A549 (cell line): ENCODE measurements around the gene ARFGEF2. TPM values are rescaled to one million over a fixed set of nuclear protein-coding genes. Genes with fewer than 3 reads are reported as not detected.
"Not testable (repeated sequence)": the region's sequence is repeated elsewhere in the genome, so short reads cannot be mapped to it uniquely, and the experiment has no call there.

ENCODE experiments used
- ATAC-seq, 2 experiments: fragments of 200-7000 bp in 1 of 2; fragments of >200 bp in 1 of 2; cut with Nextera tagmentation in 1 of 2; cut with Tn5 transposase in 1 of 2; 3 replicates each; pipeline versions ENCODE4 v1.8.0 to v1.9.1; 2018 to 2020; ENCODE audit warnings: mild to moderate bottlenecking in 1 of 2, moderate library complexity in 1 of 2
- CTCF ChIA-PET: fragments of 300-600 bp; sonication (Branson Sonifier 250); formaldehyde crosslinking; extraction: SDS; loops from one replicate; lab custom pipeline; 2021; ENCODE audit warnings: antibody characterized with exemption, inconsistent platforms; lab: Yijun Ruan, JAX
- POLR2A ChIA-PET: fragments of 350-600 bp; formaldehyde crosslinking; extraction: SDS; loops from one replicate; lab custom pipeline; 2021; ENCODE audit warnings: antibody characterized with exemption, inconsistent platforms; lab: Yijun Ruan, JAX
- DNase-seq, 2 experiments: peaks; one replicate each; pipeline versions ENCODE4 v3.0.0 to v3.0.0-alpha.2; 2011 to 2016; ENCODE audit warnings: low read depth in 1 of 2, low spot score in 1 of 2
- FAIRE-seq: peaks from 2 replicates; lab custom pipeline; 2011; peaks lifted over from hg19 to GRCh38; lab: Jason Lieb, UNC
- H3K27ac ChIP-seq, 2 experiments: fragments of >200 bp; sonication (Bioruptor Twin); formaldehyde crosslinking; 3 replicates each; pipeline ENCODE4 v1.5.1; 2016 to 2017
- H3K4me1 ChIP-seq: fragments of >200 bp; sonication (Bioruptor Twin); formaldehyde crosslinking; 3 replicates; pipeline ENCODE4 v1.6.1; 2016
- H3K4me2 ChIP-seq: fragments of >200 bp; sonication (Bioruptor Twin); formaldehyde crosslinking; 3 replicates; pipeline ENCODE4 v1.6.1; 2016
- H3K4me3 ChIP-seq: fragments of >200 bp; sonication (Bioruptor Twin); formaldehyde crosslinking; 3 replicates; pipeline ENCODE4 v1.5.1; 2016
- H3K9me3 ChIP-seq: fragments of >200 bp; sonication (Bioruptor Twin); formaldehyde crosslinking; 3 replicates; pipeline ENCODE4 v1.6.1; 2016
- BCL3 ChIP-seq: fragments of >200 bp; sonication (Bioruptor Twin); formaldehyde crosslinking; IDR thresholded peaks from 3 replicates; pipeline ENCODE4 v1.6.1; 2016
- CBX8 ChIP-seq: fragments of 200-600 bp; sonication (generic); IDR thresholded peaks from 2 replicates; pipeline ENCODE4 v1.6.1; 2016
- FOSB ChIP-seq: fragments of 250-450 bp; sonication (Bioruptor Pico); IDR thresholded peaks from 2 replicates; pipeline ENCODE4 v1.5.0; 2020; ENCODE audit warnings: mild to moderate bottlenecking, moderate library complexity
- HDAC2 ChIP-seq: fragments of 200-600 bp; sonication (generic); IDR thresholded peaks from 2 replicates; pipeline ENCODE4 v1.6.1; 2016
- HES2 ChIP-seq: fragments of >200 bp; sonication (Bioruptor Twin); formaldehyde crosslinking; IDR thresholded peaks from 2 replicates; pipeline ENCODE4 v1.6.1; 2016
- HOXA7 ChIP-seq: fragments of 250-450 bp; sonication (Bioruptor Pico); IDR thresholded peaks from 2 replicates; pipeline ENCODE4 v1.5.0; 2020; ENCODE audit warnings: mild to moderate bottlenecking, moderate library complexity
- JUN ChIP-seq, 2 experiments: fragments of >200 bp; sonication (Bioruptor Twin); formaldehyde crosslinking; IDR thresholded peaks; 2 replicates in 1 of 2; 3 replicates in 1 of 2; pipeline ENCODE4 v1.6.1; 2016 to 2017
- JUNB ChIP-seq: fragments of >200 bp; sonication (Bioruptor Twin); formaldehyde crosslinking; IDR thresholded peaks from 2 replicates; pipeline ENCODE4 v1.6.1; 2016
- MYC ChIP-seq: IDR thresholded peaks from 2 replicates; pipeline ENCODE4 v1.6.1; 2012; ENCODE audit warnings: mild to moderate bottlenecking, inconsistent platforms, low read length, improper control_type of control experiment, borderline replicate concordance
- NR3C1 ChIP-seq: fragments of >200 bp; sonication (Bioruptor Twin); formaldehyde crosslinking; IDR thresholded peaks from 3 replicates; pipeline ENCODE4 v1.6.1; 2017
- PHF8 ChIP-seq: fragments of 200-600 bp; sonication (generic); IDR thresholded peaks from 2 replicates; pipeline ENCODE4 v1.6.1; 2016; ENCODE audit warnings: low read depth, mild to moderate bottlenecking, antibody characterized with exemption, moderate library complexity, borderline replicate concordance
- POLR2A ChIP-seq: IDR thresholded peaks from 2 replicates; pipeline ENCODE4 v1.6.1; 2012; ENCODE audit warnings: mild to moderate bottlenecking, low read length
- RCOR1 ChIP-seq: fragments of 150-350 bp; IDR thresholded peaks from 2 replicates; pipeline ENCODE4 v1.6.1; 2014; ENCODE audit warnings: antibody characterized with exemption, low read length, low read depth
- RFX5 ChIP-seq: fragments of 450-650 bp; IDR thresholded peaks from 2 replicates; pipeline ENCODE4 v1.7.1; 2014; ENCODE audit warnings: antibody characterized with exemption, mild to moderate bottlenecking, moderate library complexity
- ZC3H11A ChIP-seq: fragments of 450-650 bp; IDR thresholded peaks from 2 replicates; pipeline ENCODE4 v1.6.1; 2014; ENCODE audit warnings: antibody characterized with exemption, mild to moderate bottlenecking
- ZFP36 ChIP-seq: fragments of 450-650 bp; IDR thresholded peaks from 2 replicates; pipeline ENCODE4 v1.6.1; 2014; ENCODE audit warnings: borderline replicate concordance; ENCODE audit not compliant: partially characterized antibody
- ZNF302 ChIP-seq: fragments of 250-450 bp; sonication (Bioruptor Pico); IDR thresholded peaks from 2 replicates; pipeline ENCODE4 v1.9.0; 2021; ENCODE audit warnings: inconsistent platforms, mild to moderate bottlenecking, moderate library complexity
- WGBS: methylation state at CpG from one replicate; pipeline ENCODE4 v1.1.6; 2017; ENCODE audit errors: missing lambda C conversion rate; 5-methylcytosine and 5-hydroxymethylcytosine counted together
- polyA plus RNA-seq, 4 experiments: library from polyadenylated mRNA; depleted of rRNA in 3 of 4; stranded (reverse); fragments of >200 nt; fragmentation: RNase III in 1 of 4; extraction: RNeasy Plus Mini Kit Qiagen cat#74134 plus additional on column Dnase treatment in 1 of 4; gene quantifications; 2 replicates in 3 of 4; 3 replicates in 1 of 4; pipeline ENCODE4 v1.2.3, GENCODE V29; 2011 to 2017
- TF ChIP-seq, protein P1 (sequence below): IDR thresholded peaks from 2 replicates; pipeline ENCODE4 v1.6.1; 2012

ARFGEF2 gene
- polyA plus RNA-seq, 2 of the 4 experiments (the other 2 are of a cell fraction): 12.3 to 24.3 TPM

DNA sequence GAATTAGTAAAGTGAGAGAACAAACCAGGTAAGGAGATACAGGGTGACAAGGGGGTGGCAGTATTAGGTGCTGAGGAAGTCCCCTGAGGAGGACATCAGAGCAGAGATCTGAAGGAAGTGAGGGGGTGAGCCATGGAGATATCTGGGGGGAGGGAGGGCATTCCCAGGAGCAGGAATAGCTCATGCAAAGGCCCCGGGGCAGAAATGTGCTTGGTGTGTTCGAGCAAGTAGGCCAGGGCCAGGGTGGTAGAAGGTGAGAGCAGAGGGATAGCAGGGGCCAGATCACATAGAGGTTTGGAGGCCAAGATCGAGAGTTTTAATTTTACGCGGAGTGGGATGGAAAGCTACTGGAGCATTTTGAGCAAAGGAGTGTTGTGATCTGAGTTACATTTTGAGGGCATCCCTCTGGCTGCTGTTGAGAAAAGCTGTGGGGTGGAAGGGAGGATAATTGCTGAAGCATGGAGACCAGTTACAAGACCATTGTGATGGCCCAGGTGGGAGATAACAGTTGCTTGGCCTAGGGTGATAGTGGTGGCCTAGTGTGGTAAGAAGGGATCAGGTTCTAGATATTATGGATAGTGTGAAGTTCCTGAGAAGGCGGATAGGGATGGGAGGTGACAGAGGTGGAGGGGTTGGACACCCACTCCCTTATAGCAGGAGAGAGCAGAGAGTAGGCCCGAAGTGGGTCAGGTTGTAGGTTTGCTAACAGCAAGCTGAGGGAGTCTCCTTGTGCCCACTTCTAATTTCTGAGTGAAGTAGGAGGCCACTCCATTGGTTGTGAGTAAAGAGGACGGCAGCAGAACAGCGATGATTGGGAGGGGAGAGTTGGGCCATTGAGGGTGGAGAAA lies 10.2 kb downstream of the ARFGEF2 start:
- ChIA-PET CTCF (interaction anchor here (0.6 to 3.6 kb wide), 2 partner anchors 59 to 274 kb away, joined by 3 to 8 read pairs; no protein-coding TSS in a partner anchor), POLR2A (no interaction called here)
- Histone ChIP-seq H3K4me2 (no peak overlapping the region), H3K27ac (no peak overlapping the region), H3K4me3 (no peak overlapping the region), H3K9me3 (no peaks in the 10 kb centered on the region), H3K4me1 (no peaks in the 10 kb centered on the region)
- TF ChIP-seq ZC3H11A: no peak
- TF ChIP-seq HES2: no peak
- TF ChIP-seq BCL3: no peak
- no peak for TF ChIP-seq CBX8
- TF ChIP-seq HDAC2: no peak
- no peak for TF ChIP-seq ZFP36
- ATAC-seq (no peak; a peak in 1 of 6 replicates), FAIRE-seq (no peak), DNase-seq (no peak)
- 96% methylated on average over 9 of the region's 9 CpGs for WGBS

DNA sequence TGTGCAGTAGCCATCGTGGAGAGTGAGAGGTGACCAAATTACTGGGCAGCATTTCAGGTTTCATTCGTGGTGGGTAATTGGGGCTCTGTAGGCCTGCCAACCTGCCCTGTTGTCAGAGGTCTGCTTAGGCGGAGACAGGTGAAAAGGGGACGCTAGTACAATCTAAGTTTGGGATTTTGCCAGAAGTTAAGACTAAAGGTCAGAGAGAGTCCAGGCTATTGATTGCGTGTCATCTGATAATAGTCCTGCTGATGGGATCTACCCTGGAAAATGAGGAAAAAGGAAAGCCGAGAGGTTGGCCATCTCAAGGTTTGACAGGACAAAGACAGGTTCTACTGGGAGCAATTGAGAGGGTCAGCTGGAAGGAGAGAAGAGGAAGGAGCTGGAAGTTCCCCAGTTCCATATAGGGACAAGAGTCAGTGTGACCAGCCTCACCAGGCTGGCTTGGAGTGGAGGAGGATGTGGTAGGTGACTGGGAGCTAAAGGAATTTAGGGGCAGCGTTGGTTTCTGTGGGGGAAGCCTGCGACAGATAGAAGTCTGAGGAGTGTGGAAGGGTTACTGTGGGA lies 10.9 kb downstream of the ARFGEF2 start:
- 91% methylated on average over 8 of the region's 8 CpGs for WGBS
- no peak overlapping the region for H3K4me3 ChIP-seq
- POLR2A ChIA-PET: no interaction called here
- no peaks in the 10 kb centered on the region for H3K9me3 ChIP-seq
- ATAC-seq (peak; percentile 17 to 32; a peak in 3 of 6 replicates), DNase-seq (no peak), FAIRE-seq (no peak)
- CTCF ChIA-PET: interaction anchor here (0.6 to 3.6 kb wide), 2 partner anchors 59 to 275 kb away, joined by 3 to 8 read pairs; no protein-coding TSS in a partner anchor
- TF ChIP-seq MYC: no peak
- TF ChIP-seq ZNF302: no peak
- no peak overlapping the region for H3K27ac ChIP-seq
- no peak overlapping the region for H3K4me2 ChIP-seq
- H3K4me1 ChIP-seq: no peaks in the 10 kb centered on the region

DNA sequence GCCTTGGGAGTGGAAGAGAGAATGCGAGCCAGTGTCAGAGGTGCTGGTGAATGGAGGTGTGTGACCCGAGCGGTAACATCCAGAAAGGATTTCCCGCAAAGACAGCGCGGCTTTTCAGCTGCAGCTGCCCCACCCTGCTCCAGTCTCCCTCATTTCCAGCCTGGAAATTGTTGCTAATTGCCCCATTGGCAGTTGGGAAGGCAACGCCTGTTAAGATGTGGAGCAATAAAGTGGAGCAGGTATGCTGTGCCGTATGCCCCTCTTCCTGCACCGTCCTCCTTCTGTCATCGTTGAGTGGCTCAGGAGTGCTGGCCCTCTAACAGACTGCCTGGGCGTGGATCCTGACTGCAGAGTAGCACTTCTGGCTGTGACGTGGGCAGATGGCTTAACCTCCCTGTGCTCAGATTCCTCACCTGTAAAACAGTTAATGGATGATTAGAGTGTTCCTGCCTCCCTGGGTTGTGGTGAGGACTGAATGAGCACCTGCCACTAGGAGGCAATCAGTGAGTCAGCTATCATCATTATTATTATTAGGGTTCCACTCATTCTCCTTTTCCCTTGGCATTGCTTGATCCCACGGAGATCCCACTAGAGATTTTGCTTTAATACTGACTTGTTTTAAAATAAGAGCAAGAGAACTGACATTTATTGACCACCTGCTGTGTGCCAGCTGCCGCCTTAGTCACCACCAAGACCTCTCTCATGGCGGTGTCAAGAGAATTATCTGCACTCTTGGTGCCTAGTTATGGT lies 11.7 kb downstream of the ARFGEF2 start:
- DNase-seq (no peak), FAIRE-seq (no peak)

DNA sequence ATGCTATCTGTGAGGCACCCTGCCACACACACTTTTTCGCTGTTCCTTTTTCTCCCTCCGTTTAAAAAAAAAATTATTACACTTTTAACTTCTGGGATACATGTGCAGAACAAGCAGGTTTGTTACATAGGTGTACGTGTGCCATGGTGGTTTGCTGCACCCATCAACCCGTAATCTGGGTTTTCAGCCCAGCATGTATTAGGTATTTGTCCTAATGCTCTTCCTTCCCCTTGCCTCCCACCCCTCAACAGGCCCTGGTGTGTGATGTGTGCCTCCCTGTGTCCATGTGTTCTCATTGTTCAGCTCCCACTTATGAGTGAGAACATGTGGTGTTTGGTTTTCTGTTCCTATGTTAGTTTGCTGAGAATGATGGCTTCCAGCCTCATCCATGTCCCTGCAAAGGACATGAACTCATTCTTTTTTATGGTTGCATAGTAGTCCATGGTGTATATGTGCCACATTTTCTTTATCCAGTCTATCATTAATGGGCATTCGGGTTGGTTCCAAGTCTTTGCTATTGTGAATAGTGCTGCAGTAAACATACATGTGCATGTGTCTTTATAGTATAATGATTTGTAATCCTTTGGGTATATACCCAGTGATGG lies 12.9 kb downstream of the ARFGEF2 start:
- H3K27ac ChIP-seq, FAIRE-seq, H3K4me1 ChIP-seq, H3K4me3 ChIP-seq, H3K9me3 ChIP-seq, H3K4me2 ChIP-seq, ATAC-seq, DNase-seq: not testable (repeated sequence)
- CTCF ChIA-PET: interaction anchor here (0.7 kb wide), 1 partner anchor 10 kb away, joined by 4 read pairs; no protein-coding TSS in a partner anchor
- POLR2A ChIA-PET: interaction anchor here (0.6 kb wide), 2 partner anchors 278 to 305 kb away, joined by 3 to 6 read pairs; no protein-coding TSS in a partner anchor
- WGBS: 89% methylated on average over 5 of the region's 5 CpGs

More for the DNA sequence above, 11.7 kb downstream of the ARFGEF2 start:
- WGBS: 90% methylated on average over 15 of the region's 15 CpGs
- Histone ChIP-seq H3K4me3 (no peak overlapping the region), H3K9me3 (no peaks in the 10 kb centered on the region), H3K4me1 (no peaks in the 10 kb centered on the region), H3K27ac (no peak overlapping the region), H3K4me2 (no peak overlapping the region)
- TF ChIP-seq FOSB (CRISPR knock-in tag) (no peak), HOXA7 (CRISPR knock-in tag) (no peak), POLR2A (no peak), NR3C1 (no peak), RFX5 (no peak), JUNB (no peak), JUN (IDR thresholded peaks at IDR 0.05) (no peak), PHF8 (no peak), RCOR1 (no peak)
- TF ChIP-seq, protein P1, sequence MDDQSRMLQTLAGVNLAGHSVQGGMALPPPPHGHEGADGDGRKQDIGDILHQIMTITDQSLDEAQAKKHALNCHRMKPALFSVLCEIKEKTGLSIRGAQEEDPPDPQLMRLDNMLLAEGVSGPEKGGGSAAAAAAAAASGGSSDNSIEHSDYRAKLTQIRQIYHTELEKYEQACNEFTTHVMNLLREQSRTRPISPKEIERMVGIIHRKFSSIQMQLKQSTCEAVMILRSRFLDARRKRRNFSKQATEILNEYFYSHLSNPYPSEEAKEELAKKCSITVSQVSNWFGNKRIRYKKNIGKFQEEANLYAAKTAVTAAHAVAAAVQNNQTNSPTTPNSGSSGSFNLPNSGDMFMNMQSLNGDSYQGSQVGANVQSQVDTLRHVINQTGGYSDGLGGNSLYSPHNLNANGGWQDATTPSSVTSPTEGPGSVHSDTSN: no peak
- POLR2A ChIA-PET: no interaction called here
- ATAC-seq: peak; percentile 39 to 45; a peak in 4 of 6 replicates
- CTCF ChIA-PET: interaction anchor here (3.6 kb wide), 1 partner anchor 276 kb away, joined by 8 read pairs; no protein-coding TSS in a partner anchor

- H3K9me3 ChIP-seq, POLR2A ChIA-PET, H3K4me1 ChIP-seq, H3K4me2 ChIP-seq, FAIRE-seq, DNase-seq, CTCF ChIA-PET, H3K27ac ChIP-seq, ATAC-seq, H3K4me3 ChIP-seq: not testable (repeated sequence)
- WGBS: 72% methylated on average over 6 of the region's 7 CpGs
Measured at GRCh38 chr20:48934966-48935365, 13.5 kb downstream of the ARFGEF2 start.

DNA sequence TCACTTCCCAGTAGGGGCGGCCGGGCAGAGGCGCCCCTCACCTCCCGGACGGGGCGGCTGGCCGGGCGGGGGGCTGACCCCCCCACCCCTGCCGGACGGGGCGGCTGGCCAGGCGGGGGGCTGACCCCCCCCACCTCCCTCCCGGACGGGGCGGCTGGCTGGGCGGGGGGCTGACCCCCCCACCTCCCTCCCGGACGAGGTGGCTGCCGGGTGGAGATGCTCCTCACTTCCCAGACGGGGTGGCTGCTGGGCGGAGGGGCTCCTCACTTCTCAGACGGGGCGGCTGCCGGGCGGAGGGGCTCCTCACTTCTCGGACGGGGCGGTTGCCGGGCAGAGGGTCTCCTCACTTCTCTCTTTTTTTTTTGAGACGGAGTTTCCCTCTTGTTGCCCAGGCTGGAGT lies 14.7 kb downstream of the ARFGEF2 start:
- H3K4me1 ChIP-seq, FAIRE-seq, ATAC-seq, H3K4me2 ChIP-seq, H3K9me3 ChIP-seq, POLR2A ChIA-PET, H3K4me3 ChIP-seq, DNase-seq, H3K27ac ChIP-seq: not testable (repeated sequence)
- CTCF ChIA-PET: interaction anchor here (1.3 kb wide), 1 partner anchor 14 kb away, joined by 3 read pairs; no protein-coding TSS in a partner anchor
- 98% methylated on average over 11 of the region's 30 CpGs for WGBS
